SU-DHL-6 (cell line): ENCODE data around the gene HHLA2.

Experiments
- H2AFZ ChIP-seq: fragments of 200-600 bp; sonication (generic); 2 replicates; pipeline ENCODE4 v1.6.1; 2014; ENCODE audit warnings: low read depth, mild to moderate bottlenecking, moderate library complexity, mixed read lengths, antibody characterized with exemption, low read length; ENCODE audit not compliant: severe bottlenecking
- H3F3A ChIP-seq: fragments of 200-600 bp; shearing (Covaris generic); 2 replicates; pipeline ENCODE4 v1.6.0; 2016; ENCODE audit warnings: antibody characterized with exemption, mild to moderate bottlenecking; ENCODE audit not compliant: insufficient read depth
- H3K27ac ChIP-seq: fragments of 200-600 bp; sonication (generic); 2 replicates; pipeline ENCODE4 v1.5.1; 2016; ENCODE audit warnings: low read depth, mild to moderate bottlenecking, low read length, moderate library complexity, mixed read lengths
- H3K27me3 ChIP-seq: fragments of 200-600 bp; sonication (generic), shearing (Covaris generic); 2 replicates; pipeline ENCODE4 v1.6.0; 2014; ENCODE audit warnings: mild to moderate bottlenecking, low read length
- H3K36me3 ChIP-seq: fragments of 200-600 bp; sonication (generic); 2 replicates; pipeline ENCODE4 v1.6.1; 2014; ENCODE audit warnings: mild to moderate bottlenecking, low read length, mixed read lengths
- H3K4me2 ChIP-seq: fragments of 300-600, 200-600 bp; shearing (Covaris generic), sonication (generic); 2 replicates; pipeline ENCODE4 v1.6.0; 2014; ENCODE audit warnings: low read length, low read depth, mild to moderate bottlenecking; ENCODE audit not compliant: poor library complexity, severe bottlenecking
- H3K4me3 ChIP-seq: fragments of 200-600 bp; sonication (generic); 2 replicates; pipeline ENCODE4 v1.5.1; 2014; ENCODE audit warnings: antibody characterized with exemption, low read length, mild to moderate bottlenecking, mixed read lengths; ENCODE audit not compliant: insufficient read depth, poor library complexity, severe bottlenecking
- H3K79me2 ChIP-seq: fragments of 200-600 bp; sonication (generic); 2 replicates; pipeline ENCODE4 v1.6.1; 2014; ENCODE audit warnings: mild to moderate bottlenecking, low read length, moderate library complexity; ENCODE audit not compliant: insufficient read depth
- H3K9ac ChIP-seq: fragments of 200-600 bp; sonication (generic); 2 replicates; pipeline ENCODE4 v1.7.0; 2014; ENCODE audit warnings: mild to moderate bottlenecking, low read length
- H3K9me2 ChIP-seq: fragments of 200-600 bp; sonication (generic); replicated peaks from 2 replicates; pipeline ENCODE4 v1.6.1; 2014; ENCODE audit warnings: low read length; ENCODE audit not compliant: insufficient read depth
- H3K9me3 ChIP-seq: fragments of 200-600 bp; sonication (generic); 2 replicates; pipeline ENCODE4 v1.6.1; 2014; ENCODE audit warnings: low read length, mixed read lengths; ENCODE audit not compliant: insufficient read depth
- H4K20me1 ChIP-seq: fragments of 200-600 bp; sonication (generic); 2 replicates; pipeline ENCODE4 v1.6.1; 2014; ENCODE audit warnings: low read depth, mild to moderate bottlenecking, antibody characterized with exemption, low read length, moderate library complexity, mixed read lengths
- CTCF ChIP-seq: fragments of 200-600 bp; sonication (generic); IDR thresholded peaks from one replicate; pipeline ENCODE4 v1.5.1; 2017; ENCODE audit warnings: antibody characterized with exemption, mild to moderate bottlenecking, low read length, moderate library complexity; ENCODE audit not compliant: insufficient read depth, poor library complexity, severe bottlenecking
- EZH2phosphoT487 ChIP-seq: fragments of 200-600 bp; sonication (generic), shearing (Covaris generic); conservative IDR thresholded peaks from 2 replicates; pipeline ENCODE4 v1.6.1; 2018; ENCODE audit warnings: mild to moderate bottlenecking, antibody characterized with exemption, low read length, moderate library complexity, mixed read lengths

HHLA2 gene

GRCh38 chr3:108404368-108404767 is 108.0 kb downstream of the HHLA2 start:
- no peaks in the 10 kb centered on the region for H3K9me2 ChIP-seq
- H3K36me3 ChIP-seq = no peaks in the 10 kb centered on the region
- no peak overlapping the region for H2AFZ ChIP-seq
- no peaks in the 10 kb centered on the region for H3K79me2 ChIP-seq
- H3K4me2 ChIP-seq = no peak overlapping the region
- no peaks in the 10 kb centered on the region for H3K9me3 ChIP-seq
- no peak overlapping the region for H3K4me3 ChIP-seq
- H4K20me1 ChIP-seq = no peaks in the 10 kb centered on the region
- H3K27ac ChIP-seq = no peak overlapping the region
- H3F3A ChIP-seq = no peaks in the 10 kb centered on the region
- H3K27me3 ChIP-seq = no peaks in the 10 kb centered on the region
- TF ChIP-seq CTCF = no peak
- no peak for TF ChIP-seq EZH2phosphoT487
- no peak overlapping the region for H3K9ac ChIP-seq

- Histone ChIP-seq H3K9me2 (no peaks in the 10 kb centered on the region), H3K9ac (no peak overlapping the region), H3K9me3 (no peaks in the 10 kb centered on the region), H3K27ac (no peak overlapping the region), H3F3A (no peaks in the 10 kb centered on the region), H3K36me3 (no peaks in the 10 kb centered on the region), H4K20me1 (no peaks in the 10 kb centered on the region), H3K79me2 (no peaks in the 10 kb centered on the region), H3K4me2 (no peak overlapping the region), H3K4me3 (no peak overlapping the region), H3K27me3 (no peaks in the 10 kb centered on the region), H2AFZ (no peak overlapping the region)
- TF ChIP-seq CTCF (no peak), EZH2phosphoT487 (no peak)
Measured at GRCh38 chr3:108406063-108406660, 109.8 kb downstream of the HHLA2 start.

GRCh38 chr3:108406661-108407206 is 110.4 kb downstream of the HHLA2 start:
- Histone ChIP-seq H3K27me3 (no peaks in the 10 kb centered on the region), H3K9me2 (no peaks in the 10 kb centered on the region), H3K79me2 (no peaks in the 10 kb centered on the region), H3K4me2 (peak overlapping the region; percentile 30), H2AFZ (peak overlapping the region; percentile 60), H3K4me3 (no peak overlapping the region), H3K27ac (no peak overlapping the region), H3F3A (no peaks in the 10 kb centered on the region), H4K20me1 (no peaks in the 10 kb centered on the region), H3K9me3 (no peaks in the 10 kb centered on the region), H3K9ac (no peak overlapping the region), H3K36me3 (no peaks in the 10 kb centered on the region)
- TF ChIP-seq CTCF = no peak
- no peak for TF ChIP-seq EZH2phosphoT487
